HUES64 (cell line): ENCODE data around the gene FBXL17.

Source experiments
- H3K27ac ChIP-seq: 2 replicates; pipeline ENCODE4 v1.7.0; 2013; ENCODE audit warnings: low read depth, low read length, inconsistent platforms
- H3K27me3 ChIP-seq: 2 replicates; pipeline ENCODE4 v1.6.1; 2013; ENCODE audit warnings: mild to moderate bottlenecking, low read length; ENCODE audit not compliant: insufficient read depth
- H3K36me3 ChIP-seq: 2 replicates; pipeline ENCODE4 v1.6.1; 2013; ENCODE audit warnings: mild to moderate bottlenecking, low read length; ENCODE audit not compliant: insufficient read depth
- H3K4me1 ChIP-seq: 2 replicates; pipeline ENCODE4 v1.6.1; 2013; ENCODE audit warnings: mild to moderate bottlenecking, low read length, moderate library complexity; ENCODE audit not compliant: insufficient read depth
- H3K4me3 ChIP-seq: 2 replicates; pipeline ENCODE4 v1.5.1; 2013; ENCODE audit warnings: mild to moderate bottlenecking, low read length, moderate library complexity
- H3K9ac ChIP-seq: 2 replicates; pipeline ENCODE4 v1.6.1; 2013; ENCODE audit warnings: mild to moderate bottlenecking, low read depth, low read length
- H3K9me3 ChIP-seq: 2 replicates; pipeline ENCODE4 v1.6.1; 2013; ENCODE audit warnings: low read depth, low read length; ENCODE audit not compliant: insufficient read depth
- WGBS: fragments of 150-250, 120-280 bp; methylation state at CpG from one replicate; pipeline ENCODE4 v1.1.7; 2013; ENCODE audit warnings: missing lambda C conversion rate; 5-methylcytosine and 5-hydroxymethylcytosine counted together

Gene FBXL17

GRCh38 chr5:107894361-107894760, 487.5 kb downstream of the FBXL17 start:
- Histone ChIP-seq H3K4me3 (no peak overlapping the region), H3K9me3 (no peaks in the 10 kb centered on the region), H3K4me1 (peaks cover 3% of the 10 kb centered on the region; the same call in 1 of the 2 replicates), H3K27ac (no peak overlapping the region), H3K27me3 (no peaks in the 10 kb centered on the region), H3K9ac (no peak overlapping the region), H3K36me3 (no peaks in the 10 kb centered on the region)
- WGBS, result 96% methylated on average over 1 of the region's 1 CpG

- Histone ChIP-seq H3K9ac (no peak overlapping the region), H3K27me3 (no peaks in the 10 kb centered on the region), H3K27ac (no peak overlapping the region), H3K4me1 (peaks cover 5% of the 10 kb centered on the region; the same call in 1 of the 2 replicates), H3K36me3 (no peaks in the 10 kb centered on the region), H3K9me3 (no peaks in the 10 kb centered on the region), H3K4me3 (no peak overlapping the region)
- WGBS, result 86% methylated on average over 4 of the region's 4 CpGs
Measured at GRCh38 chr5:107893642-107894041, 488.3 kb downstream of the FBXL17 start.

DNA sequence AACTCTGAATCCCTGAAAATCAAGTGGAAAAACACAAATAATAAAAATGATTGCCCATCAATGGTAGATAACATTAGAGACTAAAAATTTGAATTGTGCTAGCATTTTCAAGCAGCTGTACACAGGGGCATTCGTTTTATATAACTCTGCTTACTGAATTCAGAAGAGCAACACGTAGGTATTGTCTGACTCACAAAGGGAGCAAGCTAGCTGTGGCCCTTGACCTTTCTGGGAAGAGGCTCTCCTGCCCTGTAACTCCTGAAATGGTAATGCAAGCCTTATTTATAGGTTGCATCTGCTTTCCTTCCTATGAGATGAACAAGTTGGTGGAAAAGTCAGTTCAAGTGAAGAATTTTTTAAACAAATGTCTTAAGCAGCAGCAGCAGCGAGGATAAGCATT, 492.5 kb downstream of the FBXL17 start:
- 82% methylated on average over 3 of the region's 3 CpGs for WGBS

GRCh38 chr5:107888541-107888940, 493.4 kb downstream of the FBXL17 start:
- H3K36me3 ChIP-seq, result no peaks in the 10 kb centered on the region
- peaks cover 10% of the 10 kb centered on the region; the same call in 1 of the 2 replicates for H3K4me1 ChIP-seq
- WGBS, result 99% methylated on average over 4 of the region's 4 CpGs
- H3K9me3 ChIP-seq, result no peaks in the 10 kb centered on the region
- no peaks in the 10 kb centered on the region for H3K27me3 ChIP-seq
- no peak overlapping the region for H3K4me3 ChIP-seq
- no peak overlapping the region for H3K9ac ChIP-seq
- no peak overlapping the region for H3K27ac ChIP-seq

More for the DNA sequence above, 492.5 kb downstream of the FBXL17 start:
- H3K27me3 ChIP-seq, result no peaks in the 10 kb centered on the region
- peaks cover 10% of the 10 kb centered on the region; the same call in 1 of the 2 replicates for H3K4me1 ChIP-seq
- no peak overlapping the region for H3K4me3 ChIP-seq
- H3K27ac ChIP-seq, result no peak overlapping the region
- no peaks in the 10 kb centered on the region for H3K36me3 ChIP-seq
- H3K9me3 ChIP-seq, result no peaks in the 10 kb centered on the region
- no peak overlapping the region for H3K9ac ChIP-seq

DNA sequence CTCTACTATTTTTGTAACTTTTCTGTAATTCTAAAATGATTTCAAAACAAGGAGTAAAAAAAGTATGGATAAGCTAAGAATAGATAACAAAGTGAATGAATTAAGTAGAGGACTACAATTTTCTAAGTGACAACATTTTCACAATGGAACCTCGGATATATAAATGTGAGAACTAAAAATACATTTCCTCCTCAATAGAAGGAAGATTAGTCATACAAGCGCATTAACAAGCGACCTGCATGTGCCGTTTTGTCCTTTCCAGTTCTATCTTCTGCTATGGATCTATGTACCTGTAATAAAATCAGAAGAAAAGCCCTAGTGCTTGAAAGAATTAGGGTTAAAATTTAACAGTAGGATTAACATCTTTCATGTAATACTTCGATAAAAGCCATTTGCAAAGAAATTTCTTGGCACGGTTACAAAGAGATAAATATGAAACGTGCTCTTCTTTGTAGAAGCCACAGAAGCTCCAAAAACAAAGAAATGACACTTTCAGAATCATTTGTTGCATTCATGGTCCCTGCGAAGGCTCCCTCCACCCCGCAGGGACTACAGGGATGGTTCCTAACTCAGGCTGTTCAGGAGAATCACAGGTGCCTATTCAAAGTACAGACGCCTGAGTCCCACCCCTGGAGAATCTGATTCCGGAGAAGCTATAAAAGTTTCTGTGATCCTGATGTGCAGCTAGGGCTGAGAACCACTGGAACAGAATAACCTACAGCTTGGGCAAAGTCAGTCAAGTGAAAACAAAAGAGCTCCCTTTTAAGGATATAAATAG, 494.5 kb downstream of the FBXL17 start:
- Histone ChIP-seq H3K36me3 (no peaks in the 10 kb centered on the region), H3K4me3 (no peak overlapping the region), H3K27me3 (no peaks in the 10 kb centered on the region), H3K9me3 (no peaks in the 10 kb centered on the region), H3K9ac (no peak overlapping the region), H3K4me1 (peaks cover 10% of the 10 kb centered on the region; the same call in 1 of the 2 replicates), H3K27ac (no peak overlapping the region)
- WGBS, result 91% methylated on average over 10 of the region's 11 CpGs

GRCh38 chr5:107885601-107886000, 496.3 kb downstream of the FBXL17 start:
- H3K27me3 ChIP-seq, result no peaks in the 10 kb centered on the region
- no peak overlapping the region for H3K9ac ChIP-seq
- no peaks in the 10 kb centered on the region for H3K9me3 ChIP-seq
- no CpG with 5 or more reads among the region's 2 CpGs for WGBS
- H3K27ac ChIP-seq, result no peak overlapping the region
- no peaks in the 10 kb centered on the region for H3K36me3 ChIP-seq
- no peak overlapping the region for H3K4me3 ChIP-seq
- H3K4me1 ChIP-seq, result peaks cover 10% of the 10 kb centered on the region; the same call in 1 of the 2 replicates

GRCh38 chr5:107884871-107885270, 497.0 kb downstream of the FBXL17 start:
- no peak overlapping the region for H3K27ac ChIP-seq
- H3K4me1 ChIP-seq, result peaks cover 10% of the 10 kb centered on the region; the same call in 1 of the 2 replicates
- WGBS, result no CpG with 5 or more reads among the region's 1 CpG
- H3K36me3 ChIP-seq, result no peaks in the 10 kb centered on the region
- H3K9ac ChIP-seq, result no peak overlapping the region
- H3K27me3 ChIP-seq, result no peaks in the 10 kb centered on the region
- H3K9me3 ChIP-seq, result no peaks in the 10 kb centered on the region
- H3K4me3 ChIP-seq, result no peak overlapping the region

GRCh38 chr5:107878661-107879060, 503.2 kb downstream of the FBXL17 start:
- Histone ChIP-seq H3K27ac (no peak overlapping the region), H3K4me3 (no peak overlapping the region), H3K4me1 (peaks cover 35% of the 10 kb centered on the region), H3K9me3 (no peaks in the 10 kb centered on the region), H3K9ac (no peak overlapping the region), H3K27me3 (no peaks in the 10 kb centered on the region), H3K36me3 (no peaks in the 10 kb centered on the region)
- WGBS, result 92% methylated on average over 4 of the region's 4 CpGs

DNA sequence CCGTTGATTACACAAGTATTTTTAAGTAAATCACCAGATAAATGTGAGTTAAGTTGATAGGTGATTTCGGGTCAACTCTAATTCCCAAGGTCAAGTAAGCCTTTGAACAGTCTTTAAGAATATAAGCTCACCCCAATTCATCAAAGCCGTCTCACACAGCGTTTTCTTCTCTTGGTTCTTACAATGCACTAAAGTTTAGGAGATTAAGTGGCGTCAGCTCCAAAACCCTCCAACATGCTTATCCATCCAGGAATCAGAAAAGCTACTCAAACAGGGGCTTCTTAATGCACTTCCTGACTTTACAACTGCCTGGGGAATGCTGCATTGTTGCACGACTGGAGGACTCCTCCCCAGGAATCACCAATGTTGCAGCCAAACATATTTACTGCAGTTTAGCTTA, 505.0 kb downstream of the FBXL17 start:
- Histone ChIP-seq H3K4me3 (no peak overlapping the region), H3K36me3 (no peaks in the 10 kb centered on the region), H3K9me3 (no peaks in the 10 kb centered on the region), H3K27me3 (no peaks in the 10 kb centered on the region), H3K9ac (no peak overlapping the region), H3K4me1 (peaks cover 35% of the 10 kb centered on the region), H3K27ac (no peak overlapping the region)
- 77% methylated on average over 6 of the region's 6 CpGs for WGBS

DNA sequence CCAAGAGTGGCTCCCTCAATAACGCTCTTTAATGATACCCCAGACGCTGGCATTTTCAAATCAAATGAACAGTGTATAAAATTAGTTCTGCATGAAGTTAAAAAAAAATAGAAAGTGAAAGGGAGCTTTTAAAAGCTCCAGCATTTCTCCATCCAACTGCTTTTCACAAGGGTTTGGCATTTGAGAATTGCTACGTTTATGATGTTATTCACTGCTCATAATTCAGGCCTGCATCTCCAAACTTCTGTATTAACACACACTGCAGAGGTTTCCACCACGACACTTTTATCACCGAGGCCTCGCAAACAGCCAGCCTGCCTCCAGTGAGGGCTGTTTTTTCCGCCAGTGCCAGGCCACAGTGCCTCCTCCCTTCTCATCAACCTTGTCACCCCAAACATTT, 505.6 kb downstream of the FBXL17 start:
- H3K4me3 ChIP-seq, result no peak overlapping the region
- H3K9me3 ChIP-seq, result no peaks in the 10 kb centered on the region
- 95% methylated on average over 7 of the region's 7 CpGs for WGBS
- no peak overlapping the region for H3K27ac ChIP-seq
- peaks cover 35% of the 10 kb centered on the region for H3K4me1 ChIP-seq
- no peaks in the 10 kb centered on the region for H3K27me3 ChIP-seq
- no peaks in the 10 kb centered on the region for H3K36me3 ChIP-seq
- no peak overlapping the region for H3K9ac ChIP-seq

DNA sequence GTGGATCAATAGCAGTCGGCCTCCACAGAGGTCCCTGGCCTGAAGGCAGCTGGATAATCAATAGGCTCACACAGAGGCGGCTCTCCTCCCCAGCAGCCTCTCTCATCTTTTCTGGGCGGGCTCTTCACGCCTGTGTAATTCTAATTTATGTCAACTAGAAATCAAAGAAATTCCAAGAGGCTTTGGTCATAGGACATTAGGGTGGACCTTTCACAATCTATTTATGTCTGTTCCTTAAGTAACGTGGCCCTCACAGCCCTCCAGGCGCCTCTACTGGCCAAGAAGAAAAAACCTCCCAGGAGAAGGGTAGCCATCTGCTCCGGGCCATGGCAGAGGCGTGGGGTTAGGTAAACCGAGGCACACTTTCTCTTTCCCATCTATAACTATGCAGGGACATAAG, 506.1 kb downstream of the FBXL17 start:
- Histone ChIP-seq H3K27ac (no peak overlapping the region), H3K36me3 (no peaks in the 10 kb centered on the region), H3K9ac (no peak overlapping the region), H3K27me3 (no peaks in the 10 kb centered on the region), H3K4me1 (peaks cover 35% of the 10 kb centered on the region), H3K9me3 (no peaks in the 10 kb centered on the region), H3K4me3 (no peak overlapping the region)
- WGBS, result 79% methylated on average over 9 of the region's 9 CpGs
